Umbilical cord (tissue), 2 donors: Measurements from ENCODE around the gene FHOD3. TPM values are rescaled to one million over a fixed set of nuclear protein-coding genes. Genes with fewer than 3 reads are reported as not detected.

Source experiments
- DNase-seq: peaks from one replicate; pipeline ENCODE4 v3.0.0-alpha.2; 2015; ENCODE audit warnings: low spot score
- total RNA-seq: library from RNA; depleted of rRNA; stranded (reverse); fragments of >200 nt; gene quantifications from one replicate; pipeline ENCODE4 v1.2.3, GENCODE V29; 2014; ENCODE audit warnings: low replicate concordance; ENCODE audit not compliant: insufficient read depth

FHOD3 gene
- total RNA-seq, 1 donor from 2014 or later = 59.7 TPM

GRCh38 chr18:36295880-36296301 is 1.6 kb upstream of the FHOD3 start:
- DNase-seq = no peak

GRCh38 chr18:36296650-36297416 is 680 bp upstream of the FHOD3 start:
- DNase-seq = peak; percentile 81

- DNase-seq = no peak
Observed at GRCh38 chr18:36298126-36298741, 721 bp downstream of the FHOD3 start.

GRCh38 chr18:36299015-36299414 is 1.5 kb downstream of the FHOD3 start:
- DNase-seq = no peak

GRCh38 chr18:36300211-36300610 is 2.7 kb downstream of the FHOD3 start:
- no peak for DNase-seq

GRCh38 chr18:36301884-36302283 is 4.4 kb downstream of the FHOD3 start:
- DNase-seq = no peak

GRCh38 chr18:36302676-36303075 is 5.2 kb downstream of the FHOD3 start:
- no peak for DNase-seq

GRCh38 chr18:36303211-36303844 is 5.8 kb downstream of the FHOD3 start:
- no peak for DNase-seq

GRCh38 chr18:36304723-36305122 is 7.2 kb downstream of the FHOD3 start:
- no peak for DNase-seq

GRCh38 chr18:36305375-36305774 is 7.9 kb downstream of the FHOD3 start:
- no peak for DNase-seq

- DNase-seq = no peak
Observed at GRCh38 chr18:36307513-36307912, 10.0 kb downstream of the FHOD3 start.

- DNase-seq = no peak
Observed at GRCh38 chr18:36308711-36309435, 11.4 kb downstream of the FHOD3 start.

GRCh38 chr18:36309436-36310391 is 12.2 kb downstream of the FHOD3 start:
- DNase-seq = peak; percentile 44

- no peak for DNase-seq
Observed at GRCh38 chr18:36311026-36311570, 13.6 kb downstream of the FHOD3 start.

GRCh38 chr18:36312806-36313395 is 15.4 kb downstream of the FHOD3 start:
- DNase-seq = no peak

- no peak for DNase-seq
Observed at GRCh38 chr18:36314098-36314497, 16.6 kb downstream of the FHOD3 start.

GRCh38 chr18:36314754-36315153 is 17.2 kb downstream of the FHOD3 start:
- no peak for DNase-seq

- DNase-seq = no peak
Observed at GRCh38 chr18:36315736-36316135, 18.2 kb downstream of the FHOD3 start.

- DNase-seq = no peak
Observed at GRCh38 chr18:36316246-36316645, 18.7 kb downstream of the FHOD3 start.
